Gastrocnemius medialis (tissue), 4 donors: ENCODE measurements around the gene TUT4.

Experiments used
- CTCF ChIP-seq, 5 experiments: fragments of 450-650 bp in 3 of 5; fragments of 200-600 bp in 2 of 5; sonication (generic) in 2 of 5; IDR thresholded peaks in 4 of 5; conservative IDR thresholded peaks in 1 of 5; 1 replicate in 4 of 5; 2 replicates in 1 of 5; pipeline ENCODE4 v1.5.1; 2016 to 2019; ENCODE audit warnings: antibody characterized with exemption in 5 of 5, mild to moderate bottlenecking in 3 of 5, moderate library complexity in 3 of 5
- POLR2A ChIP-seq, 2 donors: fragments of 450-650 bp; IDR thresholded peaks; one replicate each; pipeline ENCODE4 v1.6.1; 2017; ENCODE audit warnings: antibody characterized with exemption in 2 of 2, mild to moderate bottlenecking in 2 of 2, moderate library complexity in 2 of 2

DNA sequence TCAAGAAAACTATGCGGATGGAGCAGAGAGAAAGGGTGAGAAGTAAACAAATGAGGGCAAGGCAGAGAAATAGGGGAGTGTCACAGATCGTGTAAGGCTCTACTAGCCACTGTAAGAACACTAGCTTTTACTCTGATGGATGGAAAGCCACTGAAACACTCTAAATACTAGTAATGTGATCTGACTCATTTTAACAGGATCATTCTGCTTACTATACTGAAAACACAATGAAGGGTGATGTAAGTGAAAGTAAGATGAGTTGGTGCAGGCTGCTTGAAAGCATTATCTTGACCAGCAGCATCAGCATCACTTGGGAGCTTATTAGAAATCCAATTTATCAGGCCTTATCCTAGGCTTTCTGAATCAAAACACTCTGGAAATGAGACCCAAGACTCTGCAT is 32.7 kb downstream of the TUT4 start:
- TF ChIP-seq CTCF (IDR thresholded peaks at IDR 0.05 in 4 of 5, conservative IDR thresholded peaks at IDR 0.05 in 1 of 5): no peak
- TF ChIP-seq POLR2A (IDR thresholded peaks at IDR 0.05): no peak
